Duodenal mucosa (tissue), 2 donors: Measurements from ENCODE around the gene EIF3A.
A peak's percentile ranks its signal among the peaks of the same experiment; 100 is the strongest.
"Not testable (repeated sequence)": the region's sequence is repeated elsewhere in the genome, so short reads cannot be mapped to it uniquely, and the experiment has no call there.

Experiments used
- H3K27ac ChIP-seq: one replicate; pipeline ENCODE4 v1.7.0; 2013; ENCODE audit warnings: low read depth, low read length
- H3K27me3 ChIP-seq, 2 donors: one replicate each; pipeline ENCODE4 v1.7.0; 2013; ENCODE audit warnings: low read length in 2 of 2, control low read depth in 1 of 2; ENCODE audit not compliant: insufficient read depth in 2 of 2, control insufficient read depth in 1 of 2
- H3K36me3 ChIP-seq, 2 donors: one replicate each; pipeline ENCODE4 v1.7.0; 2013; ENCODE audit warnings: low read length in 2 of 2, control low read depth in 1 of 2; ENCODE audit not compliant: insufficient read depth in 2 of 2, control insufficient read depth in 1 of 2
- H3K4me1 ChIP-seq, 2 donors: one replicate each; pipeline ENCODE4 v1.7.0; 2013; ENCODE audit warnings: low read length in 2 of 2, control low read depth in 1 of 2; ENCODE audit not compliant: insufficient read depth in 2 of 2, control insufficient read depth in 1 of 2
- H3K4me3 ChIP-seq, 2 donors: one replicate each; pipeline ENCODE4 v1.7.0; 2013; ENCODE audit warnings: low read length in 2 of 2, low read depth in 1 of 2
- H3K9ac ChIP-seq, 2 donors: one replicate each; pipeline ENCODE4 v1.7.0; 2013; ENCODE audit warnings: low read length in 2 of 2, low read depth in 1 of 2
- H3K9me3 ChIP-seq, 2 donors: one replicate each; pipeline ENCODE4 v1.7.0; 2013; ENCODE audit warnings: low read length in 2 of 2, control low read depth in 1 of 2; ENCODE audit not compliant: control insufficient read depth in 1 of 2

EIF3A gene

GRCh38 chr10:119029613-119030420, 50.8 kb downstream of the EIF3A start, which contains the start of gene NANOS1:
NANOS1 (plus strand) TSS chr10:119029714; CDS start chr10:119029802, 88 bp downstream.
- Histone ChIP-seq H3K9ac (peak within 1 kb of the TSS; percentile 25), H3K4me1 (peaks cover 4 to 6% of the 10 kb centered on the region in 2 donors), H3K4me3 (peak within 1 kb of the TSS; percentile 65 to 68), H3K9me3 (no peaks in the 10 kb centered on the region), H3K27me3 (peaks cover 0 to 3% of the 10 kb centered on the region in 2 donors), H3K36me3 (peaks cover 12 to 19% of the 10 kb centered on the region in 2 donors), H3K27ac (peak within 1 kb of the TSS; percentile 14)

- Histone ChIP-seq H3K27me3 (peaks cover 0 to 3% of the 10 kb centered on the region in 2 donors), H3K36me3 (peaks cover 5 to 11% of the 10 kb centered on the region in 2 donors), H3K4me1 (peaks cover 4 to 6% of the 10 kb centered on the region in 2 donors), H3K9me3 (no peaks in the 10 kb centered on the region), H3K4me3 (peak overlapping the region; percentile 65 to 68), H3K9ac (peak overlapping the region; percentile 25), H3K27ac (peak overlapping the region; percentile 14)
These were observed 51.6 kb downstream of the EIF3A start for GRCh38 chr10:119028900-119029612.

- not testable (repeated sequence) for H3K27me3 ChIP-seq, H3K9me3 ChIP-seq, H3K27ac ChIP-seq, H3K36me3 ChIP-seq, H3K4me1 ChIP-seq
- Histone ChIP-seq H3K9ac (peak overlapping the region in 1 of 2 donors; percentile 25), H3K4me3 (peak overlapping the region; percentile 65 to 68)
These were observed 52.1 kb downstream of the EIF3A start for GRCh38 chr10:119028445-119028899.

GRCh38 chr10:119026301-119027110, 54.1 kb downstream of the EIF3A start:
- no peaks in the 10 kb centered on the region for H3K9me3 ChIP-seq
- H3K4me1 ChIP-seq = peaks cover 4 to 6% of the 10 kb centered on the region in 2 donors
- H3K36me3 ChIP-seq = no peaks in the 10 kb centered on the region
- H3K4me3 ChIP-seq = no peak overlapping the region
- H3K27ac ChIP-seq = no peak overlapping the region
- no peak overlapping the region for H3K9ac ChIP-seq
- H3K27me3 ChIP-seq = peaks cover 0 to 3% of the 10 kb centered on the region in 2 donors

GRCh38 chr10:119025776-119026175, 54.8 kb downstream of the EIF3A start:
- no peak overlapping the region for H3K9ac ChIP-seq
- H3K4me3 ChIP-seq = no peak overlapping the region
- no peak overlapping the region for H3K27ac ChIP-seq
- peaks cover 2 to 4% of the 10 kb centered on the region in 2 donors for H3K4me1 ChIP-seq
- H3K9me3 ChIP-seq = no peaks in the 10 kb centered on the region
- peaks cover 0 to 3% of the 10 kb centered on the region in 2 donors for H3K27me3 ChIP-seq
- no peaks in the 10 kb centered on the region for H3K36me3 ChIP-seq

- Histone ChIP-seq H3K27ac (no peak overlapping the region), H3K4me3 (no peak overlapping the region), H3K9me3 (no peaks in the 10 kb centered on the region), H3K4me1 (peaks cover 0 to 4% of the 10 kb centered on the region in 2 donors), H3K36me3 (no peaks in the 10 kb centered on the region), H3K9ac (no peak overlapping the region), H3K27me3 (peaks cover 0 to 3% of the 10 kb centered on the region in 2 donors)
These were observed 55.3 kb downstream of the EIF3A start for GRCh38 chr10:119025336-119025735.

GRCh38 chr10:119024882-119025281, 55.7 kb downstream of the EIF3A start:
- no peak overlapping the region for H3K4me3 ChIP-seq
- H3K27me3 ChIP-seq = peaks cover 0 to 3% of the 10 kb centered on the region in 2 donors
- no peaks in the 10 kb centered on the region for H3K36me3 ChIP-seq
- peaks cover 0 to 4% of the 10 kb centered on the region in 2 donors for H3K4me1 ChIP-seq
- no peak overlapping the region for H3K27ac ChIP-seq
- no peaks in the 10 kb centered on the region for H3K9me3 ChIP-seq
- H3K9ac ChIP-seq = no peak overlapping the region

- no peak overlapping the region for H3K4me3 ChIP-seq
- H3K36me3 ChIP-seq = no peaks in the 10 kb centered on the region
- no peaks in the 10 kb centered on the region for H3K27me3 ChIP-seq
- H3K4me1 ChIP-seq = no peaks in the 10 kb centered on the region
- no peaks in the 10 kb centered on the region for H3K9me3 ChIP-seq
- H3K9ac ChIP-seq = no peak overlapping the region
- H3K27ac ChIP-seq = no peak overlapping the region
These were observed 57.1 kb downstream of the EIF3A start for GRCh38 chr10:119023553-119023868.

GRCh38 chr10:119022846-119023552, 57.6 kb downstream of the EIF3A start:
- Histone ChIP-seq H3K27me3 (no peaks in the 10 kb centered on the region), H3K4me3 (no peak overlapping the region), H3K9ac (no peak overlapping the region), H3K4me1 (no peaks in the 10 kb centered on the region), H3K9me3 (no peaks in the 10 kb centered on the region), H3K27ac (no peak overlapping the region), H3K36me3 (no peaks in the 10 kb centered on the region)
